ENCODE measurements around the gene DMAC2. TPM values are rescaled to one million over a fixed set of nuclear protein-coding genes. Genes with fewer than 3 reads are reported as not detected.

The DMAC2 gene
- total RNA-seq, 1 donor from 2014 or later: 33.3 TPM

DNA sequence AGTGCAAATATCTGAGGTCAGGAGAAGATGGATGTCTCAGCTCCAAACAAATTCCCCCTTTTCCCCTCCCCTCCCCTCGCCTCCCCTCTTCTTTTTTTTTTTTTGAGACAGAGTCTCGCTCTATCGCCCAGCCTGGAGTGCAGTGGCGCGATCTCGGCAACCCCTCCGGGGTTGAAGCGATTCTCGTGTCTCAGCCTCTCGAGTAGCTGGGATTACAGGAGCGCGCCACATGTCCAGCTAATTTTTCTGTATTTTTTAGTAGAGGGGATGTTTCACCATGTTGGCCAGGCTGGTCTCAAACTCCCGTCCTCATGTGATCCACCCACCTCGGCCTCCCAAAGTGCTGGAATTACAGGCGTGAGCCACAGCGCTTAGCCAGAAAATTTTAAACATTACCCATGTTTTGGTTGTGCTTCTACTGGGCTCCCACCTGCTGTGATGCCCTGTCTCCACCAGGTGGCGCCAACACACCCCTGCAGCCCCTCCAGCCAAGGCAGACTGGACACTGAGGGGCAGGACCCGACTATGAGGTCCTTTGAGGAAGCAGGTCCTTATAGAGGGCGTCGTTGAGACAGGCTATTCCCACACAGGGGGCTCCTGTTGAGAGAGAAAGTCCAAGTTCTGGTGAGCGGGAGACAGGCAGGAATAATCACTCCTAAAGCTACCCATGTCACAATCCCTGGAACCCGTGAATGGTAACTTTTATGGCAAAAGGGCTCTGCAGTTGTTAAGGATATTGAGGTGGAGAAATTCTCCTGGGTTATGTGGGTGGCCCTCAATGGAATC, 9.6 kb upstream of the DMAC2 start:
- TF ChIP-seq, protein P1, sequence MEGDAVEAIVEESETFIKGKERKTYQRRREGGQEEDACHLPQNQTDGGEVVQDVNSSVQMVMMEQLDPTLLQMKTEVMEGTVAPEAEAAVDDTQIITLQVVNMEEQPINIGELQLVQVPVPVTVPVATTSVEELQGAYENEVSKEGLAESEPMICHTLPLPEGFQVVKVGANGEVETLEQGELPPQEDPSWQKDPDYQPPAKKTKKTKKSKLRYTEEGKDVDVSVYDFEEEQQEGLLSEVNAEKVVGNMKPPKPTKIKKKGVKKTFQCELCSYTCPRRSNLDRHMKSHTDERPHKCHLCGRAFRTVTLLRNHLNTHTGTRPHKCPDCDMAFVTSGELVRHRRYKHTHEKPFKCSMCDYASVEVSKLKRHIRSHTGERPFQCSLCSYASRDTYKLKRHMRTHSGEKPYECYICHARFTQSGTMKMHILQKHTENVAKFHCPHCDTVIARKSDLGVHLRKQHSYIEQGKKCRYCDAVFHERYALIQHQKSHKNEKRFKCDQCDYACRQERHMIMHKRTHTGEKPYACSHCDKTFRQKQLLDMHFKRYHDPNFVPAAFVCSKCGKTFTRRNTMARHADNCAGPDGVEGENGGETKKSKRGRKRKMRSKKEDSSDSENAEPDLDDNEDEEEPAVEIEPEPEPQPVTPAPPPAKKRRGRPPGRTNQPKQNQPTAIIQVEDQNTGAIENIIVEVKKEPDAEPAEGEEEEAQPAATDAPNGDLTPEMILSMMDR (IDR thresholded peaks at IDR 0.05): peak; percentile 98
- Mint-ChIP-seq H3K4me1 (ENCODE audit: unreplicated experiment) (no peaks in the 10 kb centered on the region), H3K27ac (ENCODE audit: unreplicated experiment) (no peak overlapping the region), H3K4me3 (ENCODE audit: unreplicated experiment) (peak overlapping the region; percentile 62), H3K9me3 (ENCODE audit: unreplicated experiment) (no peaks in the 10 kb centered on the region), H3K36me3 (ENCODE audit: unreplicated experiment) (no peaks in the 10 kb centered on the region), H3K27me3 (ENCODE audit: unreplicated experiment) (peaks cover 25% of the 10 kb centered on the region)
- DNase-seq (ENCODE audit: extremely low spot score, unreplicated experiment): peak; percentile 92

DNA sequence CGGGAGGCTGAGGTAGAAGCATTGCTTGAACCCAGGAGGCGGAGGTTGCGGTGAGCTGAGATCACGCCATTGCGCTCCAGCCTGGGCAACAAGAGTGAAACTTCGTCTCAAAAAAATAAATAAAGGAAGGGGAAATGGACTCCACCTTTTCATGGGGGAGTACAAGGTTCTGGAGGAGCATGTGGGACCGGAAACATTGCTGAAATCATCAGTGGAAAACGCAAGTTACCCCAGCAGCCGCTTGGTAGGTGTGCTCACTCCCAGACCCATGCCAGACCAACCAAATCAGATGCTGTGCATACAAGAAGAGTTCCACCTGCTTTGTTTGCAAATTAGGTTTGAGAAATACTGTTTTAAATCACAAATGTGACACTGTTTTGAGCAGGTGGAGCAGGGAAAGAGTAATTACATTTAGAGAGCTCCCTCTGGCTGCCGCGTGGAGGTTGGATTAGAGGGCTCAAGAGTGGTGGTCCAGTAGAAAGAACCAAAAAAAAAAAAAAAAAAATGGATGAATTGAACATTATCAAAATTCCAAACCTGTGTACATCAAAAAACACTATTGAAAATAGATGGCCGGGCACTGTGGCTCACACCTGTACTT, 8.1 kb upstream of the DMAC2 start:
- peaks cover 31% of the 10 kb centered on the region for H3K27me3 Mint-ChIP-seq (ENCODE audit: unreplicated experiment)

GRCh38 chr19:41445575-41445974, 5.9 kb upstream of the DMAC2 start:
- TF ChIP-seq, protein P1 (IDR thresholded peaks at IDR 0.05): no peak
- H3K27ac Mint-ChIP-seq (ENCODE audit: unreplicated experiment): no peak overlapping the region
- no peaks in the 10 kb centered on the region for H3K36me3 Mint-ChIP-seq (ENCODE audit: unreplicated experiment)
- H3K9me3 Mint-ChIP-seq (ENCODE audit: unreplicated experiment): no peaks in the 10 kb centered on the region
- H3K4me3 Mint-ChIP-seq (ENCODE audit: unreplicated experiment): no peak overlapping the region
- DNase-seq (ENCODE audit: extremely low spot score, unreplicated experiment): no peak
- no peaks in the 10 kb centered on the region for H3K4me1 Mint-ChIP-seq (ENCODE audit: unreplicated experiment)
- peaks cover 31% of the 10 kb centered on the region for H3K27me3 Mint-ChIP-seq (ENCODE audit: unreplicated experiment)

More for the DNA sequence above, 8.1 kb upstream of the DMAC2 start:
- H3K9me3 Mint-ChIP-seq (ENCODE audit: unreplicated experiment): no peaks in the 10 kb centered on the region
- no peak for DNase-seq (ENCODE audit: extremely low spot score, unreplicated experiment)
- TF ChIP-seq, protein P1 (IDR thresholded peaks at IDR 0.05): no peak
- no peak overlapping the region for H3K4me3 Mint-ChIP-seq (ENCODE audit: unreplicated experiment)
- H3K36me3 Mint-ChIP-seq (ENCODE audit: unreplicated experiment): no peaks in the 10 kb centered on the region
- H3K27ac Mint-ChIP-seq (ENCODE audit: unreplicated experiment): no peak overlapping the region
- H3K4me1 Mint-ChIP-seq (ENCODE audit: unreplicated experiment): no peaks in the 10 kb centered on the region

- peaks cover 3% of the 10 kb centered on the region for H3K4me1 Mint-ChIP-seq (ENCODE audit: unreplicated experiment)
- no peaks in the 10 kb centered on the region for H3K36me3 Mint-ChIP-seq (ENCODE audit: unreplicated experiment)
- H3K27ac Mint-ChIP-seq (ENCODE audit: unreplicated experiment): no peak overlapping the region
- no peaks in the 10 kb centered on the region for H3K9me3 Mint-ChIP-seq (ENCODE audit: unreplicated experiment)
- peaks cover 21% of the 10 kb centered on the region for H3K27me3 Mint-ChIP-seq (ENCODE audit: unreplicated experiment)
- H3K4me3 Mint-ChIP-seq (ENCODE audit: unreplicated experiment): no peak overlapping the region
- DNase-seq (ENCODE audit: extremely low spot score, unreplicated experiment): no peak
- TF ChIP-seq, protein P1 (IDR thresholded peaks at IDR 0.05): no peak
Observed at GRCh38 chr19:41443813-41444455, 4.2 kb upstream of the DMAC2 start.

All from osteocyte (in vitro differentiated cells).